HG03432 (cell line): ENCODE measurements around the gene DYSF.

Experiments used
- ATAC-seq: cut with Tn5 transposase; IDR thresholded peaks from one replicate; pipeline ENCODE4 v1.9.1; 2021; ENCODE audit warnings: mild to moderate bottlenecking, moderate library complexity; ENCODE audit not compliant: unreplicated experiment

DYSF gene

DNA sequence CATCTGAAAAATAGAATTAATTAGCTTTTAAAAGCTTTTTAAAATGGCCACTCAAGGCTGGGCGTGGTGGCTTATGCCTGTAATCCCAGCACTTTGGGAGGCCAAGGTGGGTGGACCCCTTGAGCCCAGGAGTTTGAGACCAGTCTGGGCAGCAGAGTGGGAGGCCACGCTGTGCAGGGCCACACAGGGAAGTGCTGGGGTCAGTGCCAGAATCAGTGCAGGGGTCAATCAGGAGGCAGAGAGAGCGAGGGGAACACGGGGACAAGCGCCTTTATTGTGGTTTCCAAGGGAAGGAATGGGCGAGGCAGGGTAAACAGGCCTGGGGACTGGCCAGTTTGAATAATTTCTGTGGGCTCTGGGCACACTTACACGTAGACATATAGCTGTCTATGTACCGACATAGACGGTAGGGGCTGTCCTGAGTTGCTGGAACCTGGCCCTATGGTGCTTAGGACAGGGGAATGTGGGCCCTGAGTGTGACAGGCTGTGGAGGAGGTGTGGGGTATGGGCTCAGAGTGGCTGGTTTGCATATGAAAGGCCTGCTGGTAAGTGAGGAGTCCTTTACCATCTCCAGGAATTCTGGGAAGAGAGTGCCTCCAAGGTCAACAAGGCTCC, 42.9 kb downstream of the DYSF start:
- ATAC-seq, result no peak

GRCh38 chr2:71498261-71498701, 44.9 kb downstream of the DYSF start:
- no peak for ATAC-seq

- ATAC-seq, result no peak
Observed at GRCh38 chr2:71499691-71500090, 46.3 kb downstream of the DYSF start.

- ATAC-seq, result no peak
Observed at GRCh38 chr2:71500426-71501079, 47.2 kb downstream of the DYSF start.

GRCh38 chr2:71502941-71503738, 49.8 kb downstream of the DYSF start:
- ATAC-seq, result no peak

DNA sequence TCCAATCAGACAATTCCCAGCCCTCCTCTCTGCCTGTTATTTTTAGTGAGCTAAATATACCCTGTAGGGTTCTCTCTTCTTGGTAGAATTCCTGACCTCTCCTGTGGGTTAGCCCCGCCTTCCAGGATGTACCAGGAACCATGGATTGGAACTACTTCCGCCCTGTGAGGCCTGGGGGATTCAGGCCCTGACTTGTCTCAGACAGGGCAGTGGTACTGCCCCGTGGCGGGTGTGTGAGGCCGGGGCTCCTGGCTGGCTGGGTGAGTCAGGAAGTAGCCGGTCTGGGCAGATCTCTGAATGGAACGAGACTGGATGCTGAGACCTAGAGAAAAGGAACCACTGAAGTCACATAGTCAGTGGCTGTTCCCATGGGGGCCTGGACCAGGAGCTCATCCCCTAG, 50.5 kb downstream of the DYSF start:
- ATAC-seq, result no peak

- ATAC-seq, result no peak
Observed at GRCh38 chr2:71504611-71505010, 51.2 kb downstream of the DYSF start.

DNA sequence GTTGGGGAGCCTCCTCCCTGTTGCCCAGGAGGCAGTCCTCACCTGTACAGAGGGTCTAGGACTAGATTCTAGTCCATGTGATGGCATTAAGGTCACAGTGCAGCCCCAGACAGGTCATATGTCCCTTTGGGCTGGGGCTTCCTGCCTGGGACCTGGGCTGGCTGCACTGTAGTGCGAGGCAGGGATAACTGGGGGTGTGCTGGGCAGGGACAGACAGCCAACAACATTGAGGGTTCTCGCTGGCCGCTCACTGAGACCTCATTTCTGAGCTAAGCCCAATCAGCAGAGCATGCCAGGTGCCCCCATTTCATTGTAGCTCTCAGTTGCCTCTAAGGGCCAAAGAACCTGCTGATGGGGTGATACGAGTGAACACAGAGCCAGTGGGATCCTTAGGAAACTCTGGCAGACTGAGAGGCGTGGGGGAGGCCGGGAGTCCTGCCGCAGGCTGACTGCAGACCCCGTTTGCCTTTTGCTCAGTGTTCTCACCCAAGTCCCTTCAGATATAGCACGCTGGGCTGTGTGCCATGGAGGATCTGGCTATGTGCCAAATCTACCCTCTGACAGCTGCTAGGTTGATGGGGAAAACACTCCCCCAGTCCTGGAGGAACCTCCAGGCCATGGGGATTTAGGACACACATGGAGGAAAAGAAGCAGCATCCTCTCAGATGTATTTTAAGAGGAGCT, 51.9 kb downstream of the DYSF start:
- no peak for ATAC-seq

GRCh38 chr2:71505770-71506140, 52.4 kb downstream of the DYSF start:
- ATAC-seq, result no peak

GRCh38 chr2:71506222-71507153, 53.1 kb downstream of the DYSF start:
- no peak for ATAC-seq

DNA sequence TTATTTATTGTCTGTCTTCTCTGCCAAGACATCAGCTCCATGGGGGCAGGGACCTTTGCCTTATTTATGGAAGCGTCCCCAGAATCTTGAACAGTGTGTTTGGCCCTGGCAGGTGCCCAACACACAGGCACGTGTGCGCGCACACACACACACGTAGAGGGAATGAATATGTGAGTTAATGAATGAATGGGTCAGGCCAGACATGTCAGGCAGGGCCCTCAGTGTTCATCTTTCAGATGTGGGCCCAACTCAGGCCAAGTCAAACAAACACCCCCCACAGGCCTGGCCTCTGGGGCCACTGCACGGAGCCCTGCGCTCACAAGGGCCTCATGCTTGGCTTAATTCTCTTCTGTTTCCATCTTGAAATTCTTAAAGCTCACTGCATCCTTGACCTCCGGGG, 54.1 kb downstream of the DYSF start:
- no peak for ATAC-seq

- ATAC-seq, result no peak
Observed at GRCh38 chr2:71510196-71510807, 56.9 kb downstream of the DYSF start.

GRCh38 chr2:71510938-71511337, 57.6 kb downstream of the DYSF start:
- no peak for ATAC-seq

GRCh38 chr2:71511776-71512175, 58.4 kb downstream of the DYSF start:
- no peak for ATAC-seq

DNA sequence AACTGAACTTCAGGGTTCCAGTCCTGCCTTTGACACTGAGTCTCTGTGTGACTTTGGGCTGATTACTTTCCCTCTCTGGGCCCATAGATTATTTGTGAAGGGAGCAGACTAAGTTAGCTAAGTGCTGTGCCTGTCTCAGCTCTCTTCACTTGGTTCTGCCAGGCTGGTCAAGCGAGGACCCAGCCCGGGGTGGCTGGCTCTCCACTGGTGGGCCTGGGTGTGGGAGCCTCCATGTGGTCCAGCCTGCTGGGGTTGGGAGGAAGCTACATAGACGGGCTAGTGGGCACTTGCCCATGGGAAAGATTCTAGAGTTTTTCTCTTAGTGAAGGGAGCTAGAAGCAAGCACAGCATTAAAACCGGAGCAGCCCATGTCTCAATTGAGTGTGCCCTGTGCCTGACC, 59.0 kb downstream of the DYSF start:
- no peak for ATAC-seq

- no peak for ATAC-seq
Observed at GRCh38 chr2:71513096-71513495, 59.7 kb downstream of the DYSF start.

- ATAC-seq, result no peak
Observed at GRCh38 chr2:71513721-71514120, 60.4 kb downstream of the DYSF start.

DNA sequence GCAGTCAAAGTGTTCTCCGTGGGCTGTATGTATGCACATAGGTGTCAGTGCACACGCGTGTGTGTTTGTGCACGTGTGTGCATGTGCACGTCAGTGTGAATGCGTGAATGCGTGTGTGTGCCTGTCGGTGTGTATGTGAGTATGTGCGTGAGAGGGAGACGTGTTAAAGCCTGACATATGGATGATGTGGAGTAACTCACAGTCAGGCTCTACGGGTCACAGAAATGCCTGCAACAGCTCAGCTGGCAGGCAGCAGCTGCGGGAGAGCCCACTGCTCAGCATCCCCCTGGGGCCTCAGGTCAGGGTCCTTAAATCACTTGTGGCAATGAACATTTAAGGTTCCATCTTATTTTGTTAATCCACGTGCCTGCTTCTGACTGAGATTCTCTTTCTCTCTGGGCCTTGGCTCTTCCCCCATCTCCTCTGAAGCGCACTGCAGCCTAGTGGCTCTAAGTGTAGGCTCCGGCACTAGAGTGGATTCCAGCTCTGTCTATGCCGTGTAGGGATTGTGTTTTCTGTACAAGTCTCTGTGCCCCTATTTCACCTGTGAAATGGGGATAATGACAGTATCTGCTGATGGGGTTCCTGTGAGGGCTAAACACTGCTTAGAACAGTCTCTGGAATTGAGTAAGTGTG, 63.0 kb downstream of the DYSF start:
- no peak for ATAC-seq

DNA sequence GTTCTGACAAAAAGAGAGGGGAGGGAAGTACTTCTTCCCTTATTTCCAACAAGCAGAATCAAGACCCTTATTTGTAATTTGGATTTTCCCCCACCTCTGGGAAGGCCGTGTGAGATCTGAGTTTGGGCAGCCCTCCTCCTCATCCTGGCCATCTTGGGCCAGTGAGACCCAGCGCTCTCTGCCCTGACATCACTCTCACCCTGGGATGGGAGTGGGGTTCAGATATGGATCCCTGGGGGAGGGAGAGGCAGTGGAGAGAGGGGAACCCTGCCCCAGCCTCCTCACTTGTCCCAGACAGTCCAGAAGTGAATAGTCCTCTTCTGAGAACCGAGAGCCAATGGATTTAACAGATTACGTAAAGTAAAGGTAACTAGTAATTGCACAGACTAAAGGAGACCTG, 64.5 kb downstream of the DYSF start:
- ATAC-seq, result no peak
